DND-41 (cell line): ENCODE results near the gene AOC2.
A peak's percentile ranks its signal among the peaks of the same experiment; 100 is the strongest.

ENCODE experiments used
- ATAC-seq: fragments of 200-7000 bp; cut with Tn5 transposase; 3 replicates; pipeline ENCODE4 v1.9.1; 2021; ENCODE audit warnings: low read depth; ENCODE audit not compliant: insufficient read depth
- DNase-seq: peaks from one replicate; pipeline ENCODE4 v3.0.0-alpha.2; 2020
- H2AFZ ChIP-seq: 2 replicates; pipeline ENCODE4 v1.6.0; 2012; ENCODE audit warnings: low read depth, low read length
- H3K27ac ChIP-seq: 2 replicates; pipeline ENCODE4 v1.5.1; 2012; ENCODE audit warnings: low read length, inconsistent platforms
- H3K27me3 ChIP-seq: fragments of 200-600 bp; sonication (generic); 2 replicates; pipeline ENCODE4 v1.6.0; 2012; ENCODE audit warnings: low read length, mild to moderate bottlenecking, inconsistent platforms; ENCODE audit not compliant: insufficient read depth, poor library complexity
- H3K36me3 ChIP-seq: 2 replicates; pipeline ENCODE4 v1.5.1; 2012; ENCODE audit warnings: low read length, inconsistent platforms; ENCODE audit not compliant: insufficient read depth
- H3K4me1 ChIP-seq: 2 replicates; pipeline ENCODE4 v1.5.1; 2012; ENCODE audit warnings: mild to moderate bottlenecking, low read length; ENCODE audit not compliant: insufficient read depth
- H3K4me2 ChIP-seq: 2 replicates; pipeline ENCODE4 v1.6.0; 2012; ENCODE audit warnings: mild to moderate bottlenecking, moderate library complexity, low read length, inconsistent platforms; ENCODE audit not compliant: insufficient read depth
- H3K4me3 ChIP-seq, 2 experiments: fragments of 200-600 bp in 1 of 2; shearing (Covaris generic) in 1 of 2; 2 replicates each; pipeline ENCODE4 v1.5.1; 2012 to 2016; ENCODE audit warnings: inconsistent platforms in 2 of 2, low read length in 2 of 2, mild to moderate bottlenecking in 2 of 2, low read depth in 1 of 2, moderate library complexity in 1 of 2
- H3K79me2 ChIP-seq: 2 replicates; pipeline ENCODE4 v1.6.0; 2012; ENCODE audit warnings: low read length, inconsistent platforms; ENCODE audit not compliant: insufficient read depth
- H3K9ac ChIP-seq: 2 replicates; pipeline ENCODE4 v1.6.0; 2012; ENCODE audit warnings: low read depth, mild to moderate bottlenecking, inconsistent platforms, low read length, moderate library complexity
- H3K9me3 ChIP-seq: 2 replicates; pipeline ENCODE4 v1.5.1; 2012; ENCODE audit warnings: low read length, moderate library complexity, mild to moderate bottlenecking, inconsistent platforms; ENCODE audit not compliant: insufficient read depth, severe bottlenecking
- H4K20me1 ChIP-seq: 2 replicates; pipeline ENCODE4 v1.6.0; 2012; ENCODE audit warnings: low read length; ENCODE audit not compliant: insufficient read depth
- CTCF ChIP-seq: IDR thresholded peaks from 2 replicates; pipeline ENCODE4 v1.5.1; 2012; ENCODE audit warnings: borderline replicate concordance, low read length, moderate library complexity, mild to moderate bottlenecking; ENCODE audit not compliant: poor library complexity, severe bottlenecking; ENCODE audit errors: extremely low read depth
- EZH2 ChIP-seq: IDR thresholded peaks from 3 replicates; pipeline ENCODE4 v1.6.1; 2012; ENCODE audit warnings: borderline replicate concordance, low read depth, mild to moderate bottlenecking, moderate library complexity, low read length, inconsistent platforms; ENCODE audit not compliant: severe bottlenecking

The AOC2 gene

GRCh38 chr17:42833767-42834422 is 10.5 kb upstream of the AOC2 start:
- Histone ChIP-seq H3K9ac (peak overlapping the region; percentile 78), H3K27me3 (no peaks in the 10 kb centered on the region), H3K4me2 (peak overlapping the region; percentile 88), H4K20me1 (peaks cover 8% of the 10 kb centered on the region), H3K36me3 (peaks cover 47% of the 10 kb centered on the region), H3K4me1 (peaks cover 41% of the 10 kb centered on the region), H3K9me3 (no peaks in the 10 kb centered on the region), H3K27ac (peak overlapping the region; percentile 88), H2AFZ (peak overlapping the region; percentile 97), H3K4me3 (peak overlapping the region; percentile 62 to 90), H3K79me2 (peaks cover 46% of the 10 kb centered on the region)
- DNase-seq (peak; percentile 52), ATAC-seq (no peak; the same call in 1 of the 3 replicates)
- TF ChIP-seq CTCF, result no peak
- no peak for TF ChIP-seq EZH2

GRCh38 chr17:42835732-42836131 is 8.6 kb upstream of the AOC2 start:
- Histone ChIP-seq H4K20me1 (peaks cover 8% of the 10 kb centered on the region), H3K9ac (no peak overlapping the region), H2AFZ (no peak overlapping the region), H3K9me3 (no peaks in the 10 kb centered on the region), H3K4me2 (peak overlapping the region; percentile 88; the same call in 1 of the 2 replicates), H3K27ac (no peak overlapping the region), H3K79me2 (peaks cover 46% of the 10 kb centered on the region), H3K4me1 (peaks cover 41% of the 10 kb centered on the region), H3K4me3 (no peak overlapping the region), H3K36me3 (peaks cover 54% of the 10 kb centered on the region), H3K27me3 (no peaks in the 10 kb centered on the region)
- no peak for TF ChIP-seq CTCF
- TF ChIP-seq EZH2, result no peak
- no peak for ATAC-seq
- no peak for DNase-seq

GRCh38 chr17:42841975-42842685 is 2.2 kb upstream of the AOC2 start:
- Histone ChIP-seq H3K4me1 (no peaks in the 10 kb centered on the region), H3K9me3 (no peaks in the 10 kb centered on the region), H4K20me1 (peaks cover 20% of the 10 kb centered on the region), H3K27ac (no peak overlapping the region), H3K9ac (no peak overlapping the region), H2AFZ (no peak overlapping the region), H3K36me3 (peaks cover 73% of the 10 kb centered on the region), H3K27me3 (no peaks in the 10 kb centered on the region), H3K4me3 (no peak overlapping the region), H3K4me2 (no peak overlapping the region), H3K79me2 (no peaks in the 10 kb centered on the region; the same call in 1 of the 2 replicates)
- no peak for ATAC-seq
- TF ChIP-seq CTCF (no peak), EZH2 (no peak)
- no peak for DNase-seq
